T-helper 22 cell (primary cell): ENCODE data around the gene GHITM.
"Not testable (repeated sequence)": the region's sequence is repeated elsewhere in the genome, so short reads cannot be mapped to it uniquely, and the experiment has no call there.

Source experiments
- DNase-seq: peaks from one replicate; pipeline ENCODE4 v3.0.0-alpha.2; 2020; ENCODE audit warnings: low read depth

GHITM gene

DNA sequence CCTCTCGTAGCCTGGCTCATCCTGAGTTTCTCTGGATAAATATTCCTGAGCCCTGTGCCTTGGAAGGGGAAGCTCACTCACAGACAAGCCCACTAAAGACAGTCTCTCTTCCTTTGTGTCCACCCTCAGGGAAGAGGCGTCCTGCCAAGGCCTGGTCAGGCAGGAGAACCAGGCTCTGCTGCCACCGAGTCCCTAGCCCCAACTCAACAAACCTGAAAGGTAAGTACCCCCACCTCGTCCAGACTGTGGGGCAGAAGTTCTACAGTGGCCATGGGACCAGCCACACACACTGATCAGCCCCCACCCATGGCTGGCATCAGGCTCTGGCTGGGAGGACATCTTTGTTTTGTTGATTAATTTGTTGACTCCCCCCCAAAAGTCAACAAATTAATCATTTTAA, 37.0 kb downstream of the GHITM start:
- DNase-seq = no peak

DNA sequence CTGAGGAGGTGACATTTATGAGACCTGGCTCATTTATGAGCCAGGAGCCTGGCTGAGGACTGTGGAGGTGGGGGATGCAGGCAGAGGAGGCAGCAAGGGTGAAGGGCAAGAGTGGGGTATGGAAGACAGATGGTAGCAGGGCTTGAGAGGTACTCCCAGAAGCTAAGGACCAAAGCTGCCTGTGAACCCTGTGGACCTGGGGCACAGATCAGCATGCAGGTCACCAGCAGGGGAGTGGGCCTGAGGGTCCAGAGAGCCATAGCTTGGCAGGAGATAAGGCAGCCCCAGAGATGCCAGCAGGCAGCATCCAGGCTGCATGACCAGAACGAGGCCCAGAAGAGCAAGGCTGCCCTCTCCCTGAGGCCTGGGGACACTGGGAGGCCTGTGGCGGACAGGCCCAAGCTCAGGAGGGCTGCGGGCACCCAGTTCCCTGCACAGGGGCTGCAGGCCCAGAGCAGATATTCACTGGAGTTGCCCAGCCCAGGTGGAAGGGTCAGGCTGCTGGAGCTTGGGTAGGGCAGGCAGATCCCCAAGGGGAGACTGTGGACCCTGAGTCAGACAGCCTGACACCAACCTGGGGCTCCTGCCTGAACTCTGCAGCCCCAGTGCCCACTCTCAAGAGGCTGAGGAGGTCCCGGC, 37.6 kb downstream of the GHITM start:
- DNase-seq = no peak

DNA sequence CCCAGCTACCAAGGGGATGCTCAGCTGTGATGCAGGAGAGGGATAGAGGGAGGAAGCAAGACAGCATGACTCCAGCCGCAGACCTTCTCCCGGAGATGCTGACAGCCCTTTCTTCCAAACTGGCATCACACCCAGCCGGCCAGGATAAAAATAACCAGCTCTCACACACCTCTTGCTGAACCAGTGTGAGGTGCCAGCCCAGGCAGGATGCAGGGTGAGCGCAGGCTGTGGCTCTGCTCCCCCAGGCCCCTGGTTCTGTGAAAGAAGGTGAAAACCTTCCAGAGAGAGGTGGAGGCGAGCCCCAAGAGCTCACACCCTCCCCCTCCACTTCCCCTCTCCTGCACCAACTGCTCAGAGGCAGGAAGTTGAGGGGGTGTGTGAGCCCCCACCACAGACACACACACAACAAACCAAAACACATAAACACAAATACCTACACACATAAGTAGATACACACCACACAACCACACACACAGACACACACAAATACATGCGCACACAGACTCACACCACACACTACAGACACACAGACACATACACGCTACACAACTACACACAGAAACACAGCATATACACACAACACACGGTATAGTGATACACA, 38.3 kb downstream of the GHITM start:
- no peak for DNase-seq

DNA sequence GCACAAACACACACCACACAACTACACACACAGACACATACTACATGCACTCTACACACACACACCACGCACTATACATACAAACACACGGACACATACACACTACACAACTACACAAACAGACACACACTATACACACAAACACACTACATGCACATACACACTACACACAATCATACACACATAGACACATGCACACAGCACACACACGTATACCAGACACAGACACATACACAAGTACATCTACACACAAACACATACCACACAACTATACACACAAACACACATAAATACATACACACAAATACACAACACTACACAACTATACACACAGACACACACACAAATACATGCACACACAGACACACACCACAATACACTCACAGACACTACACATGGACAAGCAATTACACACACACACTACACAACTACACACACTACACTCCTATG, 38.9 kb downstream of the GHITM start:
- DNase-seq = no peak

DNA sequence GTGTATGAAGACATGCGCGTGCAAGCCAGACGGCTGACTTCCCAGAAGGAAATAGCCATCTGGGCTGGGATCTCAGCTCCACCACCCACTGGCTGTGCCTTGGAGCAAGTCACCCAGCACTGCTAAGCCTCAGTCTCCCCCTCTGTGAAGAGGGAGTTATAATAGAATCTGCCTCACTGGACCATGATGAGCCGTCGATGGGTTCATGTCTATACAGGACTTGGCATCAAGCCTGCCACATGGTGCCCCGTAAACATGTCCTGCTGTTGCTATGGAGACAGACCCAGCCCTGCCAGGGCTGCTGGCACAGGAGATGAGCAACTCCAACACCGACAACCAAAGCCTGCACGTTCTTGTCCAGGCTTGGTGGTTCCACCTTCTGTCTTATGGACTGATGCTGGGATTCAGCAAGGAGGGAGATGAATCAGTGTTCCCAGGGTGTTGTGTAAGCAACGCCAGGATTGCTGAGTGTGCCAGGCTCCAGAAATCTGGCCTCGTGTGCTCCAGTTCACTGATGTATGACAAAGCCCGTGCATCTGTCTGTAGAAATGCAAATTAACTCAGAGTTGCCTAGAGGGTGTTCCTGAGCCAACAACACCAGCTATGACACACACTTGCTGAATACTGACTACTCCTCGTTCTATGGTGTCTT, 39.9 kb downstream of the GHITM start:
- DNase-seq = no peak

DNA sequence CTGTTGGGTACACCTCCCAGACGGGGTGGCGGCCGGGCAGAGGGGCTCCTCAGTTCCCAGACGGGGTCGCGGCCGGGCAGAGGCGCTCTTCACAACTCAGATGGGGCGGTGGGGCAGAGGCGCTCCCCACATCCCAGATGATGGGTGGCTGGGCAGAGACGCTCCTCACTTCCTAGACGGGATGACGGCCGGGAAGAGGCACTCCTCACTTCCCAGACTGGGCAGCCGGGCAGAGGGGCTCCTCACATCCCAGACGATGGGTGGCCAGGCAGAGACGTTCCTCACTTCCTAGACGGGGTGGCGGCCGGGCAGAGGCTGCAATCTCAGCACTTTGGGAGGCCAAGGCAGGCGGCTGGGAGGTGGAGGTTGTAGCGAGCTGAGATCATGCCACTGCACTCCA, 41.1 kb downstream of the GHITM start:
- not testable (repeated sequence) for DNase-seq

DNA sequence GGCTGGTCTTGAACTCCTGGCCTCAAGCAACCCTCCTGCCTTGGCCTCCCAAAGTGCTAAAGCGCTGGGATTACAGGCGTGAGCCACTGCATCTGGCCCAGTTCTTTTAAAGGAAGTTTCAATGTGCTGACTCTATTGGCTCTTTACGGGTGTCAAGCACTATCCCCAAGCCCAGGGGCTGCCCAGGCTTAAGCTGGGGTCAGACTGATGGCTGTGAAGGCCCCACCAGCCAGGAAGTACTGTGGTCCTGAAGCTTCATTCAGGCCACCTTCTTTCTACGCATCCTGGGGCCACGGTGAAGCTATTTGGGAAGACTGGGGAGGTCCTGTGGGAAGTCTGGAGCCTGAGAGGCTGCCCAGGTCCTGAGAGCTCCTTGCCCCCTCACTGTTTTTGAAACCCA, 42.3 kb downstream of the GHITM start:
- DNase-seq = no peak

DNA sequence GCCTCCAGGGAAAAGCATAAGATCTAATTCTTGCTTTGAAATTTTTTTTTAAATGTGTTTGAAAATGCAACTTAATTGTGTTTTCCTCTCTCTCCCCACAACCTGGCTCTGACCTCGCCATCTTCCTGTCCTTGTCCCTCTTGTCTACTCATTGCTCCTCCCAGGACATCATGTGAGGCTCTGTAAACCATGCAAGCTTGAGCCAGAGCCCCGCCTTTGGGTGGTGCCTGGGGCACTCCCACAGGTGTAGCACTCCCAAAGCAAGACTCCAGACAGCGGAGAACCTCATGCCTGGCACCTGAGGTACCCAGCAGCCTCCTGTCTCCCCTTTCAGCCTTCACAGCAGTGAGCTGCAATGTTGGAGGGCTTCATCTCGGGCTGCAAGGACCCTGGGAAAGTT, 45.2 kb downstream of the GHITM start:
- no peak for DNase-seq

DNA sequence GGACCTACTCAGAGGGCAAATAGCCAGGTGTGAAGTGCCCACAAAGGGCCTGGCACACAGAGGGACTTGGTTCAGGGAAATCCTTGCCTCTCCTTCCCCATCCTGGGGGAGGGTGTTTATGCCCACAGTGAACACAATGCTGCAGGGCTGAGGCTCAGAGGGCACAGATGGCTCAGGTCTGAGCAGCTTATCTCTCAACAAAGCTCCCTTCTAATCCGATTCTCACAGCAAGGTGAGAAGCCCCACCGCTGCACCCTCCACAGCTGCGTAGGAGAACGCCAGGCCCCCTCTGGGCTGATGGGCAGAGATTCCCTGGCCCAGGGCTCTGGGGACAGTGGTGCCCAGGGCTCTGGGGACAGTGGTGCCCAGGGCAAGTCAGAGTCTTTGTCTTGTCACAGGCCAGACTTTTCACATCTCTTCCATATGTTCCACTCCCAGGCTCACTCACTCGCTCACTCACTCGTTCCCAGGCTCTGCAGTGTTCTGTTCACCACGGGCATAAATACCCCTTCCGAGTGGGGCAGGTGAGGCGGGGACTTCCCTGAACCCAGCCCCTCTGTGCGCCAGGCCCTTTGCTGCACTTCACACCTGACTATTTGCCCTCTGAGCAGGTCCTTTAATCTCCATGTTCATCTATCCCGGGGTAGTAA, 46.3 kb downstream of the GHITM start:
- DNase-seq = no peak

DNA sequence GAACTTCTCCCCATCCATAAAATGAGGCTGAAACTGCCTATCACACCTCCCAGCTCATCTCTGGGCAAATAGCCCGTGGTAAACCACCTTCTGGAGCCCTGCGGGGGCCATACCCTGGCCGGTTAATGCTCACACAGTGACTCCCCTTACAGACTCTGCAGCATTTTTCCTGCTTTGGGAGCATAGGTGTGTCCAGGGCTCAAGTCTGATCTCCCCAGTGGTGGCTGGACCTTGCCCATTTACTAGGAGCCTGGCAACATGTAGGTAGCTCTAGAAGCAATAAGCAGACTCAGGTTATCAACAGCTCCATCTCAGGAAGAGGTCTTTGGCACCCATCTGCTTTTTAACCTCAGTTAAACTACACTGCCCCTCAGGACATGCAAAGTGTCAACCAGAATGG, 49.5 kb downstream of the GHITM start:
- no peak for DNase-seq

DNA sequence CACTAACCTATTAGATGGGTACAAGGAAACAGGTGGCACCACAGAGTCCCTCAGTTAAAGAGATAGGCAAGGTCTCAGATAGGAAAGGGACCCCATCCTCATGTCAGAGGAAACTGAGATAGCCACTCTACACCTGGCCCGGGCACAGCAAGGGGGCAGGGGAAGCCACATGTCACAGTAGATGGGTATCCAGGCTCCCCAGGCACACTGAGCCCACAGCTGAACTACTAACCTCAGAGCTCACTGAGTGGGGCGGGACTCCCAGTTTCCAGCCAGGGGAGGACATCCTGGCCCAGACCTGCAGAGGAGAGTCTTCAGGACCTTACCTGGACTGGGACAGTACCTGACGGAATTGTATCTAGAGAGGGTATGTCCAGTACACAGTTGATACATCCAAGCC, 51.3 kb downstream of the GHITM start:
- no peak for DNase-seq

DNA sequence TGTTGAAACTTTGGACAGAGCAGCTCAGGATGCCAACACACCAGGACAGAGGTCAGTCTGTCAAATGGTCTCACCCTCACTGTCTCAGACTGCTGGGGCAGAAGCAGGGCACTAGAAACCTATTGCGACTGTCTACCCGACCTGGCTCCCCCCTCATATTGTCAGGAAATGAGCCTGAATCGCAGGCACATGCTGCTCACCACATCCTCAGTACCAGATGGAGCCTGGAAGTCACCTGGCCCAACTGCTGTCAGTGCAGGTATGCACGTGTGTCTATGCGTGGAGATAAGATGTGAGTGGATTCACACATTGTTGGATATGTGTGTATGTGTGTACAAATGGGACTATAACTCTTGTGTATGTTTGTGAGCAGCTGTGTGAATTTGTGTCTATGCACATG, 51.8 kb downstream of the GHITM start:
- no peak for DNase-seq

DNA sequence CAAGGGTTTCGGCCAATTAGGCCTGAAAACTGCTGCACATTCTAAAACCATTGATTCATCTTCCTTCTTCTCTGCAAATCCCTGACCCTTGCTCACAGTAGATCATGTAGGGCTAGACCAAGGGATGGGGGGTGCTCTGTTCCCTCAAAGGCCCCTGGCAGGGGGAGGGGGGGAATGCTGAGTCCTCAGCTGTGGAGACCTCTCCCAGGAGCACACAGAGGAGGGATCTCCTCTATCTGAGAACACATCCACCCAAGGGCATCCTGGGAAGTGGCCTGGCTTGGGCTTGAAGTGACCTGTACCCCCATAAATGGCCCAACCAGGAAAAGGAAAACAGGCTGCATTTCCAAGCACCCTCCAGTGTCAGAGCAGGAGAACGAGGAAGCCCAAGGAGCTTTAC, 54.0 kb downstream of the GHITM start:
- DNase-seq = no peak

DNA sequence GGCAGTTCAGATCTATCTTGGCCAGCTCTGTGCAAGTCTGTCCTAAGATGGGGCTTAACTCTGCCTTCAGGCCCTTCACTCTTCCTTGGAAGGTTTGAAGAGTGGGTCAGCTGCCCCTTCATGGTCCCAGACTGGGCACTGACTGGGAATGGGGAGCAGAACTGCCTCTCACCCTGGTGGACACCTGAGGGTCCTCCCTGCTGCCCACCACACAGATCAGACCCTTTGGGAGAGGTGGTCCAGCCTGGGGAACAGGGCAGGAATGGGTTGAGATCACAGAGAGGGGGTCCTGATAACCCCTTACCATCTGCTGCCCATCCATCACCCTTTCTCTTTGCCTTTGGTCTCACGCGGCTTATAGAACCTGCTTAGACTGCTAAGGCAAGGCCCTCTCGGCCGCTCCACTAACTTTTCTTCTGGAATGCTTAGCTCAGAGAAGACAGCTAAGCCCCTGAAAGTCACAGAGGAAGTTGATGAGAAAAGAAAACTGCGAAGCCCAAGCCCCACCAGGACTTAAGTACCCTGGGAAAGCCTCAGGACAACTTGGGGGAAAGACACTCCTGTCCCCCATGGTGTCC, 54.6 kb downstream of the GHITM start:
- no peak for DNase-seq

DNA sequence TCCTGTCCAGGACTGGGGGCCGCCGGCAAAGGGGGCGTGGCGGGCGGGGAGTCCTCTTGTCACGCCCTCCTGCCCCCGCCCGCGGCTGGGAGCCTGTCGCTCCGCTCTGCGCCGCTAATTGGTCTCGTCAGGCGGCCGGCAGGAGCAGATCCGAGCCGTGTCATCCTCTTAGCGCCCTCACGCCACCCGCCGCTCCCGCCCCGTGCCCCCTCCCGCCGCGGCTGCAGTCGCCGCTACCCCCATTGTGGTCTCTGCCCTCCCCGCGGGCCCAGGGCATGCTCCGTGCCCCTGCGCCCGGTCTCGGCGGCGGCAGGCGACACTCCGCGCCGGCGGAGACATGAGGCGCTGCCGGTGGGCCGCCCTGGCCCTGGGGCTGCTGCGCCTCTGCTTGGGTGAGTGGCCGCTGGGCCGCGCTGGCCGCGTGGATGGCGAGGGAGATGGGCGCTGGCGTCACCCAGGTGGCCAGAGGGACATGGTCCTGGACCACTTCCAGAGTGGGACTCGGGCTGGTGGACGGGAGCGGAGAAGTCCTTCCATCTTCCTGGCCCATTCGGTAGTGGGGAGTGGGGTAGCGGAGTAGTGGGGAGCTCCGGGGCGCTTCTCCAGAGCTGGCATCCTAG, 55.2 kb downstream of the GHITM start, which contains the start of gene CDHR1:
Gene CDHR1, plus strand, starts transcription at position 114 of the 620 bp plus-strand sequence. Its CDS starts 224 bp downstream, at position 338.
- no peak for DNase-seq

DNA sequence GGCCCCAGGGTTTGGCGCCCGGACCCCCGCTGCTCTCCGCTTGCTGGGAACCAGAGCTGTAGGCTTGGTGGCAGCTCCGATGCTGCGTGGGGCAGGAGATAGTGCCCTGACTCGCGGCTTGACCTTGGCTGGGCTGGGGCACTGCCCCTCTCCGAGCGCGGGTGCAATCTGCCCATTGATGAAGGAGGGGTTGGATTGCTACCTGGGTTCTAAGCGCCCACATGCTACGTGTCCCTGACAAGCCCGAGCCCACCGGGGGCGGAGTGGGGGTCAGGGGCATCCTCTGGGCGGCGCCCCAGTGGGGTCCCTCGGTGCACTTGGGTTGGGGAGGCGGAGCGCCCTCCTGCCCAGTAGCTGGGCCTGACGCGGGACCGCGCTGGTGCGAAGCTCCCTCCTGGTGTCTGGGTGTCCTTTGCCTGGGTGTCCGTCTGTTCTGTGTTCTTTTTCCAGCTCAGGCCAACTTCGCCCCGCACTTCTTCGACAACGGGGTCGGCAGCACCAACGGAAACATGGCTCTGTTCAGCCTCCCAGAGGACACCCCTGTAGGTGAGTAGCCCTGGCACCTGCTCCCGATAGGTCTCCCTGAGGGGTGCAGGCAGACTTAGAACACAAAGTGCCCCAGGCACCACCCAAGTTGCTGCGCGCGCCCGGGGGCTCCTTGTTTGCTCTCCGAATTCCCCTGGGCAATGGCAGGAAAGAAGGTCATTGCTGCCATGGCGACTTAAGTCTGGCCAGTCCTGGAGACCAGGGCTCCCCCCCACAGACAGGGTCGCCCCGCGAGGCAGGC, 55.9 kb downstream of the GHITM start:
- DNase-seq = no peak

DNA sequence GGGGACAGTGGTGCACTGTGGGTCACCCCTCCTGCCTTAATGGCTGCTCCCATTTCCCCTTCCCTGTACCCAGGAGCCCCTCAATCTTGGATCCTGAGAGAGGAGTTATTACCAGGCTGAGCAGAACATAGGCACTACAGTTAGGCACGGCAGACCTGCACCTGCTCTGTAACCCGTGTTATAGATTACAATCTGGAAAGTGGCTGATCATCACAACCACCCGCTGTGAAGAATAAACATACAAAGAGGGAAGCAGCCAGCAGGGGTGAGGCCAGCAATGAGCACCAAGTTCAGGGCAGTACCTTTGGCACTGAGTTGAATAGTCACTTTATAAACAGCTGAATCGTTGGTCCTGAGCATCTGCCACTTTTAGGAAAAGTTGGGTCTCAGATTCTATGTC, 56.8 kb downstream of the GHITM start:
- DNase-seq = no peak

DNA sequence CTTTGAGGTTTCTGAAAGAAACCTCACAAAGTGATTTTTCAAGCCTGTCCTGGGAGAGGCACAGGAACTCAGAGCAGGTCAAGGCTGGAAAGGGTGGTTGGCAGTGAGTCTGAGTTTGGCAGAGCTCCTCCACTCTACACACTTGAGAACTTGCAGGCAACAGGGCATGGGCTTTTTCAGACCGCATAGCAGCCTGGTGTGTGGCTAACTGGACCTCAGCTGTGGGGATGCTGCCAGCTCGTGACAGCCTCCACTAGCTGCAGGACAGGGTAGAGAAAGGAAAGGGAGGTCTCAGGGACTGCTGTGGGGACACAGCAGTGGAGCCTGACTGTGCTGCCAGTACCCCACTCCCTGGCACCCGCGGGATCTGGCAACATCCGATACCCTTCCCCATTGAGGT, 57.6 kb downstream of the GHITM start:
- DNase-seq = no peak

DNA sequence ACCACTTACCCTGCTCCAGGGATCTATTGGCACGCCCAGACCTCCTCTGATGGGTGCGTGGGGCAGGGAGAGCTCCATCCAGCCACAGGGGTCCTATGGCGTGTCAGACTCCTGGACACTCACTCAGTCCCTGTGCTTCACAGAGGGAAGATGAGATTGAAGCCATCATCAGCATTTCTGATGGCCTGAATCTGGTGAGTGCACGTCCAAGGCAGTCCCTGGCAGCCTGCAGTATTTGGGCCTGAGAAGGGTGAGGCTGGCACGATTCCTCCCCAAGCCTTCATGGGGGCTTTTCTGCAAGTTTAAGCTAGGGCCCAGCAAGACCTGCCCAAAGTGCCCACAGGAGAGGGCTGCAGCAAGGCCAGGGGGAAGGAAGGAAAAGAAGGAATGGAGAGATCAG, 58.3 kb downstream of the GHITM start:
- no peak for DNase-seq

DNA sequence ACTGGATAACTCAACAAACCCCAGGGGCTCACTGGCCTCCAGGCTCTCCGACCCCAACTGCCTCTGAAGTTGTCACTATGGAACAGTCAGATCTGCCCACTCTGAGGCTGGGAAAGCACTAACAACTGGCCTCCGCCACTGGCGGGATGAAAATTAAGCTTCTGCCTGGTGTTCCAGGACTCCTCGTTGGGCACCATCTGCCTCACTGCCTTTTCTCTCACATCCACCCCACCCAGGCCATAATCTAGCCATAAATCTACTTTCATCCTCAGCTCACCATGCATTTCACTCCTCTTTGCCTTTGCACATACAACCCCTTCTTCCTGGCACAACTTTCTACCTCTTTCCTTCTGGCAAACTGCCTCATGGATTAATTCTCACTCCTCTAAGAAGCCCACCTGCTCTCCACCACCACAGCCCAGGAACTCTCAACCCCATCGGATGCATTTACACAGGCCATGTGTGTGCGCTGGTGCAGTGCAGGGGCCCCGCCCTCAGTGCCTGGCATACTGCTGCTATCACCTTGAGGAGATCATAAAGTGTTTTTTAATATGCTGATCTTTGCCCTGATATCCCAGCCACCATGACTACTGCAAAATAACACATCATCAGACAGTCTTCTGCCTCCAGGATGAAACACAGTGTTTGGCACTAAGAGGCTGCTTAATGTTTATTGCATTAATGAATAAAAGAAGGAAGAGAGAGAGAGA, 59.1 kb downstream of the GHITM start:
- DNase-seq = no peak
